SK-N-SH (cell line): ENCODE results near the gene YY1. TPM values are rescaled to one million over a fixed set of nuclear protein-coding genes. Genes with fewer than 3 reads are reported as not detected.

Experiments used
- CTCF ChIA-PET: fragments of 300-600, 350-600 bp; formaldehyde crosslinking; extraction: SDS; loops from one replicate; lab custom pipeline; 2021; lab: Yijun Ruan, JAX
- POLR2A ChIA-PET: fragments of 350-600 bp; sonication (Branson Sonifier 250); formaldehyde crosslinking; extraction: SDS; loops from one replicate; lab custom pipeline; 2020; ENCODE audit warnings: antibody characterized with exemption, inconsistent platforms; lab: Yijun Ruan, JAX
- DNase-seq: peaks from one replicate; pipeline ENCODE4 v3.0.0; 2012
- H2AFZ ChIP-seq: fragments of 200-600 bp; sonication (generic); 2 replicates; pipeline ENCODE4 v1.8.1; 2016; ENCODE audit warnings: antibody characterized with exemption, mild to moderate bottlenecking, low read depth
- H3F3A ChIP-seq: fragments of 200-600 bp; sonication (generic); replicated peaks from 2 replicates; pipeline ENCODE3; 2016; ENCODE audit warnings: antibody characterized with exemption, mild to moderate bottlenecking; ENCODE audit not compliant: insufficient read depth
- H3K27ac ChIP-seq, 2 experiments: fragments of 200-500 bp in 1 of 2; fragments of 200-600 bp in 1 of 2; sonication (Bioruptor generic) in 1 of 2; sonication (generic), shearing (Covaris generic) in 1 of 2; 2 replicates each; pipeline versions ENCODE4 v1.5.1 to v1.6.1; 2014 to 2016; ENCODE audit warnings: low read depth in 2 of 2, inconsistent platforms in 1 of 2, low read length in 1 of 2, mild to moderate bottlenecking in 1 of 2, mixed read lengths in 1 of 2
- H3K27me3 ChIP-seq: fragments of 200-600 bp; sonication (generic), shearing (Covaris generic); 2 replicates; pipeline ENCODE4 v1.6.1; 2016; ENCODE audit warnings: mixed run types; ENCODE audit not compliant: insufficient read depth
- H3K36me3 ChIP-seq, 2 experiments: fragments of 200-500 bp in 1 of 2; fragments of 200-600 bp in 1 of 2; sonication (Bioruptor generic) in 1 of 2; sonication (generic) in 1 of 2; replicated peaks in 1 of 2; 2 replicates each; pipeline versions ENCODE3 to v1.5.1; 2014 to 2016; ENCODE audit warnings: low read length in 1 of 2, mild to moderate bottlenecking in 1 of 2; ENCODE audit not compliant: insufficient read depth in 2 of 2, control insufficient read depth in 1 of 2
- H3K4me1 ChIP-seq, 2 experiments: fragments of 200-500 bp in 1 of 2; fragments of 200-600 bp in 1 of 2; sonication (Bioruptor generic) in 1 of 2; sonication (generic), shearing (Covaris generic) in 1 of 2; 2 replicates each; pipeline versions ENCODE4 v1.5.1 to v1.6.1; 2014 to 2016; ENCODE audit warnings: low read depth in 1 of 2, low read length in 1 of 2, mixed run types in 1 of 2; ENCODE audit not compliant: insufficient read depth in 2 of 2, control insufficient read depth in 1 of 2
- H3K4me2 ChIP-seq: fragments of 200-600 bp; sonication (generic), shearing (Covaris generic); 2 replicates; pipeline ENCODE4 v1.6.1; 2017; ENCODE audit warnings: mixed run types
- H3K4me3 ChIP-seq, 2 experiments: fragments of 200-500 bp in 1 of 2; fragments of 200-600 bp in 1 of 2; sonication (Bioruptor generic) in 1 of 2; sonication (generic), shearing (Covaris generic) in 1 of 2; 2 replicates each; pipeline versions ENCODE4 v1.5.1 to v1.8.1; 2014 to 2016; ENCODE audit warnings: low read depth in 2 of 2, inconsistent platforms in 1 of 2, low read length in 1 of 2, mild to moderate bottlenecking in 1 of 2, mixed read lengths in 1 of 2, moderate library complexity in 1 of 2
- H3K79me2 ChIP-seq: fragments of 200-600 bp; sonication (generic); 2 replicates; pipeline ENCODE4 v1.8.1; 2017; ENCODE audit warnings: mild to moderate bottlenecking; ENCODE audit not compliant: insufficient read depth
- H3K9ac ChIP-seq: fragments of 200-600 bp; sonication (generic); 2 replicates; pipeline ENCODE4 v1.6.1; 2017; ENCODE audit warnings: mixed run types
- H3K9me2 ChIP-seq: fragments of 200-600 bp; sonication (generic); 2 replicates; pipeline ENCODE4 v1.6.1; 2017; ENCODE audit warnings: mixed run types
- H3K9me3 ChIP-seq: fragments of 200-600 bp; sonication (generic); 2 replicates; pipeline ENCODE4 v1.6.1; 2017; ENCODE audit warnings: mixed run types, mild to moderate bottlenecking, moderate library complexity
- H4K20me1 ChIP-seq: fragments of 200-600 bp; sonication (generic); 2 replicates; pipeline ENCODE4 v1.6.1; 2017; ENCODE audit warnings: mild to moderate bottlenecking, mixed run types; ENCODE audit not compliant: insufficient read depth
- CTCF ChIP-seq: fragments of 200-600 bp; sonication (generic); IDR thresholded peaks from 2 replicates; pipeline ENCODE4 v1.6.1; 2017; ENCODE audit warnings: antibody characterized with exemption, mild to moderate bottlenecking, moderate library complexity
- ELF1 ChIP-seq: IDR thresholded peaks from 2 replicates; pipeline ENCODE4 v1.4.0; 2012
- EP300 ChIP-seq, 2 experiments: IDR thresholded peaks; 2 replicates each; pipeline versions ENCODE4 v1.4.0 to v1.6.1; 2012; ENCODE audit warnings: borderline replicate concordance in 1 of 2, low read depth in 1 of 2, low read length in 1 of 2
- EZH2phosphoT487 ChIP-seq: fragments of 200-600 bp; sonication (generic); IDR thresholded peaks from 2 replicates; pipeline ENCODE4 v1.6.1; 2017; ENCODE audit warnings: low read depth, mixed run types, mild to moderate bottlenecking, antibody characterized with exemption, moderate library complexity, borderline replicate concordance
- FOXJ3 ChIP-seq: sonication (generic); formaldehyde crosslinking; IDR thresholded peaks from 2 replicates; pipeline ENCODE4 v1.5.1; 2020; ENCODE audit warnings: mild to moderate bottlenecking, missing genetic modification reagents
- FOXM1 ChIP-seq: IDR thresholded peaks from 2 replicates; pipeline ENCODE4 v1.4.0; 2012; ENCODE audit warnings: low read depth, mild to moderate bottlenecking
- GABPA ChIP-seq: IDR thresholded peaks from 2 replicates; pipeline ENCODE4 v1.4.0; 2012; ENCODE audit warnings: low read depth, mild to moderate bottlenecking
- IRF3 ChIP-seq: fragments of 150-350 bp; IDR thresholded peaks from 2 replicates; pipeline ENCODE4 v1.6.1; 2016; ENCODE audit warnings: mild to moderate bottlenecking, low read depth, low read length
- JUND ChIP-seq: IDR thresholded peaks from 2 replicates; pipeline ENCODE4 v1.4.0; 2012
- MAX ChIP-seq: IDR thresholded peaks from 2 replicates; pipeline ENCODE4 v1.4.0; 2012; ENCODE audit warnings: low read depth
- MEF2A ChIP-seq: IDR thresholded peaks from 2 replicates; pipeline ENCODE4 v1.4.0; 2012; ENCODE audit warnings: low read depth, borderline replicate concordance
- MXI1 ChIP-seq: IDR thresholded peaks from 2 replicates; pipeline ENCODE4 v1.6.1; 2012; ENCODE audit warnings: mild to moderate bottlenecking, low read depth, low read length, improper control_type of control experiment
- NFIC ChIP-seq: IDR thresholded peaks from 2 replicates; pipeline ENCODE4 v1.4.0; 2012; ENCODE audit warnings: borderline replicate concordance
- RAD21 ChIP-seq: IDR thresholded peaks from 2 replicates; pipeline ENCODE4 v1.6.1; 2012; ENCODE audit warnings: mild to moderate bottlenecking, low read length
- RXRA ChIP-seq: IDR thresholded peaks from 2 replicates; pipeline ENCODE4 v1.4.0; 2012; ENCODE audit warnings: low read depth, mild to moderate bottlenecking, borderline replicate concordance
- SIN3A ChIP-seq: IDR thresholded peaks from 2 replicates; pipeline ENCODE4 v1.6.1; 2012; ENCODE audit warnings: low read depth, mild to moderate bottlenecking, low read length, moderate library complexity, borderline replicate concordance
- SMC3 ChIP-seq: IDR thresholded peaks from 2 replicates; pipeline ENCODE4 v1.6.1; 2012; ENCODE audit warnings: low read depth, low read length, improper control_type of control experiment
- TCF12 ChIP-seq: IDR thresholded peaks from 2 replicates; pipeline ENCODE4 v1.4.0; 2012
- WGBS: methylation state at CpG from one replicate; pipeline ENCODE4 v1.1.6; 2017; ENCODE audit warnings: low lambda C conversion rate; 5-methylcytosine and 5-hydroxymethylcytosine counted together
- polyA plus RNA-seq, 3 experiments: library from polyadenylated mRNA; depleted of rRNA; stranded (reverse); fragments of >200 nt; gene quantifications; 2 replicates each; pipeline ENCODE4 v1.2.3, GENCODE V29; 2012
- TF ChIP-seq, protein P1 (sequence below): IDR thresholded peaks from 2 replicates; pipeline ENCODE4; 2012
- TF ChIP-seq, protein P2 (sequence below): IDR thresholded peaks from 2 replicates; pipeline ENCODE4 v1.4.0; 2012; ENCODE audit warnings: low read depth, borderline replicate concordance
- TF ChIP-seq, protein P3 (sequence below): fragments of 150-350 bp; IDR thresholded peaks from 2 replicates; pipeline ENCODE4 v1.6.1; 2017; ENCODE audit warnings: antibody characterized with exemption, low read length, low read depth, borderline replicate concordance

YY1 gene
- polyA plus RNA-seq, 1 of the 3 experiments (the other 2 are of a cell fraction) = 18.1 TPM

DNA sequence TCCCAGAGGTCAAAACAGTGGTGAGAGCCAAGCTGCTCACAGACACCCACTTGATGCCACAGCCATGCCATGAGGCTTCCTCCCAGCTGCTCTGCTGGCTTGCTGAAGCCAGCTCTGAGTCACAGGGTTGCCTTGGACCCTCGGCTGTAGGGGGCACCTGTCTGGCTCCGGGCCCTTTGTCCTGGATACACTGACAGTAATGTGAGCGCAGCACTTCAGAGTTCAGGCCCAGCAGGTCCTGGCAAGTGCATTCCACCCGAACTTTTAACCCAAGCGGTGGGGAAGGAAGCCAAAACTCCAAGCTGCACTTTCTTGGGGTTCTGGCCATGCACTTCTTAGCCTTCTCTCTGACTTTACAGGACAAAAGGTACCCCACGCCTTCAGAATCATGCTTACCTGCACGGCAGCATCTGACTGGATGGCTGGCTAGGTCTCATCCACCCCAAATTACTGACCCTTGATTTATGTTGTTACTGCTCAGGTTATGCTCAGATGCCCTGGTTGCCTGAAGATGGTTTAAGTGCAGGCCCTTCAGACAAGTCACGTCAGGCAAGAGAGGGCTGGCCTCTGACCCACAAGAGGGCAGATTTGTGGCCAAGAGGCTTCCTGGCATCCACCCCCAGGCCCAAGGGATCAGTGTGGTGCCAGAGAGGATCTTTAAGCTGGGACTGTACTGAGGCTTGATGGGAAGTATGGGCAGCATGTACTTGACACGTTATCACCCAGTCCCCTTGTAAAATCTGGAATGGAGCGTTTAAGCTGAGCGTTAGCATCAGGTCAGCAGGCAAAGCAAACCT, 42.5 kb downstream of the YY1 start:
- peaks cover 50% of the 10 kb centered on the region for H3K79me2 ChIP-seq
- TF ChIP-seq IRF3 = no peak
- no peak for TF ChIP-seq NFIC
- no peak for TF ChIP-seq FOXM1
- TF ChIP-seq, protein P1, sequence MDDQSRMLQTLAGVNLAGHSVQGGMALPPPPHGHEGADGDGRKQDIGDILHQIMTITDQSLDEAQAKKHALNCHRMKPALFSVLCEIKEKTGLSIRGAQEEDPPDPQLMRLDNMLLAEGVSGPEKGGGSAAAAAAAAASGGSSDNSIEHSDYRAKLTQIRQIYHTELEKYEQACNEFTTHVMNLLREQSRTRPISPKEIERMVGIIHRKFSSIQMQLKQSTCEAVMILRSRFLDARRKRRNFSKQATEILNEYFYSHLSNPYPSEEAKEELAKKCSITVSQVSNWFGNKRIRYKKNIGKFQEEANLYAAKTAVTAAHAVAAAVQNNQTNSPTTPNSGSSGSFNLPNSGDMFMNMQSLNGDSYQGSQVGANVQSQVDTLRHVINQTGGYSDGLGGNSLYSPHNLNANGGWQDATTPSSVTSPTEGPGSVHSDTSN = no peak
- no peak for TF ChIP-seq SMC3
- TF ChIP-seq JUND = no peak
- no peak for TF ChIP-seq ELF1
- TF ChIP-seq, protein P2, sequence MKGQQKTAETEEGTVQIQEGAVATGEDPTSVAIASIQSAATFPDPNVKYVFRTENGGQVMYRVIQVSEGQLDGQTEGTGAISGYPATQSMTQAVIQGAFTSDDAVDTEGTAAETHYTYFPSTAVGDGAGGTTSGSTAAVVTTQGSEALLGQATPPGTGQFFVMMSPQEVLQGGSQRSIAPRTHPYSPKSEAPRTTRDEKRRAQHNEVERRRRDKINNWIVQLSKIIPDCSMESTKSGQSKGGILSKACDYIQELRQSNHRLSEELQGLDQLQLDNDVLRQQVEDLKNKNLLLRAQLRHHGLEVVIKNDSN = no peak
- TF ChIP-seq EP300 (IDR thresholded peaks at IDR 0.05; ENCODE audit: borderline replicate concordance in 1 of 2, low read depth in 1 of 2, low read length in 1 of 2) = no peak
- no peak for TF ChIP-seq SIN3A
- TF ChIP-seq MAX = no peak
- no peak for TF ChIP-seq EZH2phosphoT487
- TF ChIP-seq, all 33 proteins: peak for 0
- Histone ChIP-seq H3K27me3 (no peaks in the 10 kb centered on the region), H3K36me3 (peaks cover 22 to 25% of the 10 kb centered on the region in 2 experiments), H3K9me2 (no peaks in the 10 kb centered on the region), H3K4me1 (peaks cover 11 to 13% of the 10 kb centered on the region in 2 experiments), H3K27ac (no peak overlapping the region; a peak in 1 of 4 replicates), H3F3A (peaks cover 7% of the 10 kb centered on the region), H3K4me3 (no peak overlapping the region), H3K9me3 (no peaks in the 10 kb centered on the region), H3K9ac (no peak overlapping the region), H3K4me2 (no peak overlapping the region), H2AFZ (no peak overlapping the region), H4K20me1 (peaks cover 43% of the 10 kb centered on the region)
- whole genome bisulfite sequencing = 90% methylated on average over 8 of the region's 11 CpGs
- ChIA-PET CTCF (interaction anchor here (1.3 to 5.6 kb wide), 3 partner anchors 9 to 96 kb away, joined by 4 to 58 read pairs (median 9); no protein-coding TSS in a partner anchor), POLR2A (no interaction called here)
- no peak for DNase-seq

GRCh38 chr14:100282083-100282350, 43.1 kb downstream of the YY1 start:
- no peaks in the 10 kb centered on the region for H3K9me2 ChIP-seq
- H4K20me1 ChIP-seq = peaks cover 38% of the 10 kb centered on the region
- H3K9ac ChIP-seq = no peak overlapping the region
- H2AFZ ChIP-seq = no peak overlapping the region
- no peak overlapping the region for H3K4me2 ChIP-seq
- POLR2A ChIA-PET = no interaction called here
- peaks cover 11 to 13% of the 10 kb centered on the region in 2 experiments for H3K4me1 ChIP-seq
- peaks cover 7% of the 10 kb centered on the region for H3F3A ChIP-seq
- CTCF ChIA-PET = interaction anchor here (1.3 to 5.6 kb wide), 4 partner anchors 9 to 96 kb away, joined by 4 to 58 read pairs (median 10); no protein-coding TSS in a partner anchor
- peaks cover 45% of the 10 kb centered on the region for H3K79me2 ChIP-seq
- no peak overlapping the region for H3K4me3 ChIP-seq
- peaks cover 18 to 20% of the 10 kb centered on the region in 2 experiments for H3K36me3 ChIP-seq
- no peak for DNase-seq
- H3K9me3 ChIP-seq = no peaks in the 10 kb centered on the region
- no peaks in the 10 kb centered on the region for H3K27me3 ChIP-seq
- H3K27ac ChIP-seq = no peak overlapping the region; a peak in 1 of 4 replicates
- WGBS = 98% methylated on average over 7 of the region's 7 CpGs
- no peak for TF ChIP-seq RXRA
- TF ChIP-seq RAD21 = no peak
- TF ChIP-seq SMC3 = no peak
- TF ChIP-seq, protein P2 = no peak
- TF ChIP-seq TCF12 = no peak
- TF ChIP-seq ELF1 = no peak
- no peak for TF ChIP-seq FOXM1
- no peak for TF ChIP-seq GABPA
- no peak for TF ChIP-seq CTCF
- no peak for TF ChIP-seq MXI1
- TF ChIP-seq JUND = no peak
- TF ChIP-seq, protein P3, sequence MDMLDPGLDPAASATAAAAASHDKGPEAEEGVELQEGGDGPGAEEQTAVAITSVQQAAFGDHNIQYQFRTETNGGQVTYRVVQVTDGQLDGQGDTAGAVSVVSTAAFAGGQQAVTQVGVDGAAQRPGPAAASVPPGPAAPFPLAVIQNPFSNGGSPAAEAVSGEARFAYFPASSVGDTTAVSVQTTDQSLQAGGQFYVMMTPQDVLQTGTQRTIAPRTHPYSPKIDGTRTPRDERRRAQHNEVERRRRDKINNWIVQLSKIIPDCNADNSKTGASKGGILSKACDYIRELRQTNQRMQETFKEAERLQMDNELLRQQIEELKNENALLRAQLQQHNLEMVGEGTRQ = no peak
- no peak for TF ChIP-seq MEF2A
- no peak for TF ChIP-seq SIN3A
- no peak for TF ChIP-seq FOXJ3 (CRISPR knock-in tag)
